Neutrophil (primary cell): ENCODE data around the gene FPGS.

Experiments
- H3K27ac ChIP-seq: fragments of 200-600 bp; sonication (generic); 2 replicates; pipeline ENCODE4 v1.5.1; 2016; ENCODE audit warnings: mild to moderate bottlenecking, moderate library complexity
- H3K27me3 ChIP-seq: fragments of 200-600 bp; sonication (generic); 2 replicates; pipeline ENCODE4 v1.6.0; 2016; ENCODE audit warnings: mild to moderate bottlenecking
- H3K36me3 ChIP-seq: fragments of 200-600 bp; sonication (generic); 2 replicates; pipeline ENCODE4 v1.5.1; 2017
- H3K4me1 ChIP-seq, 2 experiments: fragments of 200-600 bp in 1 of 2; sonication (generic) in 1 of 2; 1 replicate in 1 of 2; 2 replicates in 1 of 2; pipeline versions ENCODE4 v1.5.1 to v1.6.1; 2013 to 2016; ENCODE audit warnings: low read depth in 1 of 2, low read length in 1 of 2, mild to moderate bottlenecking in 1 of 2, moderate library complexity in 1 of 2; ENCODE audit not compliant: control insufficient read depth in 1 of 2, insufficient read depth in 1 of 2
- H3K4me3 ChIP-seq, 2 experiments: fragments of 200-600 bp in 1 of 2; sonication (generic) in 1 of 2; 1 replicate in 1 of 2; 2 replicates in 1 of 2; pipeline ENCODE4 v1.5.1; 2013 to 2016; ENCODE audit warnings: low read depth in 1 of 2, low read length in 1 of 2, mild to moderate bottlenecking in 1 of 2, moderate library complexity in 1 of 2
- H3K9me3 ChIP-seq: fragments of 200-600 bp; sonication (generic); 2 replicates; pipeline ENCODE4 v1.5.1; 2016
- CTCF ChIP-seq: fragments of 200-600 bp; sonication (generic); IDR thresholded peaks from 2 replicates; pipeline ENCODE4 v1.5.1; 2016; ENCODE audit warnings: antibody characterized with exemption

Gene FPGS

GRCh38 chr9:127854960-127855359 lies 52.3 kb downstream of the FPGS start:
- Histone ChIP-seq H3K36me3 (no peaks in the 10 kb centered on the region), H3K9me3 (no peaks in the 10 kb centered on the region), H3K27ac (no peak overlapping the region), H3K4me3 (no peak overlapping the region), H3K27me3 (peaks cover 15% of the 10 kb centered on the region), H3K4me1 (peaks cover 12 to 13% of the 10 kb centered on the region in 2 experiments)
- no peak for TF ChIP-seq CTCF

GRCh38 chr9:127855522-127855921 lies 52.8 kb downstream of the FPGS start:
- Histone ChIP-seq H3K9me3 (no peaks in the 10 kb centered on the region), H3K27ac (no peak overlapping the region), H3K27me3 (peaks cover 15% of the 10 kb centered on the region), H3K4me1 (peaks cover 12 to 13% of the 10 kb centered on the region in 2 experiments), H3K4me3 (no peak overlapping the region), H3K36me3 (no peaks in the 10 kb centered on the region)
- no peak for TF ChIP-seq CTCF

DNA sequence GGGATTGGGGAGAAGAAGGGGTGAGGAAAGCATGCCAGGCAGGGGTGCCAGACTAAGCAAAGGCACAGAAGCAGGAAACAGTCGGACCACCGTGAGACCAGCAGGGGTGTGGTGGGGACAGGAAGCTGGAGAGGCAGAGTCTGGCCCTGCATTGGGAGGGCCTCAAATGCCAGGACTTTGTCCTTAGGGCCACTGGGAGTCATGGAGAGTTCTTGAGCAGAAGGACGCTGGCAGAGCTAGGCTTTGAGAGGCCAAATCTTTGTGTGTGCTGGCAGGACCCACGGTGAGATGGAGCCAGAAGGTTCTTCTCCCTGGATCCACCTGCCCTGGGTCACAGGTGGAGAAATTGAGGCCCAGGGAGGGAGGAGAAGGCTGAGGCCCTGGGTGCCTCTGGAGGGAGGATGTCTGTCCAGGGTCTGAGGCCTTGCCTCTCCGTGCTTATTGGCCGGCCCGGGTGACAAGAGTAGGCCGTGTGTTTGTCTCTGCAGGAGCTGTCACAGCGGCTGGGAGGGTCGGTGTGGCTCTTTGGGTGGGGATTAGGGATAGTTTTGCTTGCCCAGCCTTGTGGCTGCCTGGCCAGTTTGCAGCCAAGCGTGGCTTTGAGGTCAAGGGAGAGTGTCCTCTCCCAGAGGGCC lies 53.5 kb downstream of the FPGS start:
- H3K4me3 ChIP-seq = no peak overlapping the region
- peaks cover 15 to 16% of the 10 kb centered on the region in 2 experiments for H3K4me1 ChIP-seq
- no peaks in the 10 kb centered on the region for H3K36me3 ChIP-seq
- H3K9me3 ChIP-seq = no peaks in the 10 kb centered on the region
- no peak for TF ChIP-seq CTCF
- peaks cover 15% of the 10 kb centered on the region for H3K27me3 ChIP-seq
- no peak overlapping the region for H3K27ac ChIP-seq

DNA sequence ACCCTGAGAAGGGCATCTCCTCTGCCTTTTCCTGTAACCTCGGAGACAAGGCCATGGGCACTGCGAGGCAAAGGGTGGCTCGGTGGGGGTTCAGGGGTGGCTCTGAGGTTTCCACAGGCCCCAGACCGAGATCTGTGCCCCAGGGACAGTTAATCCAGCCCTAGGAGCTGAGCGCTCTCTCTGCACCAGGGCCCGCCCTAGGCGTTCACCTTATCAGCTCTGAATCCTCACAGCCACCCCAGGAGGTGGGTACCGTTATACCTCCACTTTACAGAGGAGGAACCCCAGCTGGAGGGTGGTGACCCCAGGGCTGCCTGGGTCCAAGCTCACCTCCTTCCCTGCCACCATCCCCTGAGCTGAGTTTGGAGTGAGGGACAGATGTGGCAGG lies 54.0 kb downstream of the FPGS start:
- H3K9me3 ChIP-seq = no peaks in the 10 kb centered on the region
- H3K4me1 ChIP-seq = peaks cover 20 to 21% of the 10 kb centered on the region in 2 experiments
- no peak for TF ChIP-seq CTCF
- H3K27ac ChIP-seq = no peak overlapping the region
- no peaks in the 10 kb centered on the region for H3K36me3 ChIP-seq
- no peak overlapping the region for H3K4me3 ChIP-seq
- H3K27me3 ChIP-seq = peaks cover 15% of the 10 kb centered on the region

DNA sequence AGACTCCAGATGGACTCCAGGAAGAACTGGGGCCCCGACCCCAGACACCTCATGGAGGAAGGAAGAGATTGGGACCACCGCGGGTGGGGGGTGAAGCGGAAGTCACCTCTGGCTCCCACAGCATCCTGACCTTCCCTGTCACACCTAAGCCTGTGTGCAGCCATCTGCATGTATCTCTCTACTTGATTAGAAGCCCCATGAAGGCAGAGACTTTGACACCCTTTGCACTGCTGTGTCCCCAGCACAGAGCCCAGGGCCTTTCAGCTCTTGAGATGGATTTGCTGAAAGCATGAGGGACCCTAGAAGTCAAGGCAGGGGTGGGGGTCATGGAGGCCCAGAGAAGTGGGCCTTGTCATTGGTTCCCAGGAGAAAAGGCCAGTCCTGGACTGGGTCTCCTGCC lies 54.6 kb downstream of the FPGS start:
- Histone ChIP-seq H3K4me3 (no peak overlapping the region), H3K9me3 (no peaks in the 10 kb centered on the region), H3K27ac (no peak overlapping the region), H3K27me3 (peaks cover 15% of the 10 kb centered on the region), H3K36me3 (no peaks in the 10 kb centered on the region), H3K4me1 (peaks cover 25 to 26% of the 10 kb centered on the region in 2 experiments)
- TF ChIP-seq CTCF = no peak
